OCI-M1 (cell line): Measurements from ENCODE around the gene TBC1D9.
"Not testable (repeated sequence)": the region's sequence is repeated elsewhere in the genome, so short reads cannot be mapped to it uniquely, and the experiment has no call there.

Experiments
- DNase-seq: peaks from one replicate; lab custom pipeline; 2025; lab: John Stamatoyannopoulos, UW

The TBC1D9 gene

DNA sequence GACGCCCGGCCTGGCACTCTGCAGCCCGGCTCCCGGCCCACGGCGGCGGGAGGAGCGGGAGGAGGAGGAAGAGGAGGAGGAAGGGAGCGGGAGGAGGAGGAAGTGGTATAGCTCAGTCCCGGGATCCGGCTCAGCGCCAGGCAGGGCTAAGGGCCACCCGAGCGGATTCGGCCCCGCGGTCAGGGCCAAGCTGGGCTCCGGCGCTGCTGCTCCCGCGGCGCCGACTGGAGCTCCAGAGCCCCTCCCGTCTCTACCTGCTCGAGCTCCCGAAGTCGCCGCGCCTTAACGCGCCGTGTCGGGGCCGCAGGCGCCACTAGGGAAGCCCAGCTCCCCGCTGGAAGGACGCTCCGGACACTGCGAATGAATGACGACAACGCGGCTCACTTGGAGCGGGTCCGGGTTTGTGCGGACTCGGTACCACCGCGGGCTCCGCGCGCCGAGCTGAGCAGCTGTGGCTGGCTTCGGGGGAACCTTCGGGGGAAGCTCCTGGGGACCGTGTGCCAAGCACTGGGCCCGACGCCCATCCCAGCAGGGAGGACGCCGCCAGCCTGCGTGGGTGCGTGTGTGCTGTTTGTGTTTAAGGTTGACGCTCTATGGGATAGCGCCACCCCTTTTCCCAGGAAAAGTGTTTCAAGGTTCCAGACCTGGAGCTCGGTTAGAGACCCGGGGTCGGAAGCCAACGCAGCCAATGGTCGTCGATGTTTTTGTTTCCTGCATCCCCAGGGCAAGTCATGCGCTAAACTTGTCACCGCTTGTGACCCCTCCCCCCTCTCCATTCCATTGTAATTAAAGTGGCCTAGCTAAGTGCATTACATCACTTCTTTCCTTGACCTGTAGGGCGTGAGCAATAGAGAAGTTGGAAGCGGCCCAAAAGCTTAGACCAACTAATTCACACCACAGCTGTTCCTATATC lies at the start of gene TBC1D9:
TBC1D9 (minus strand) TSS at position 67 of the 913 bp plus-strand sequence. CDS start 340 bp downstream, outside the sequence.
- DNase-seq = peak; percentile 63

DNA sequence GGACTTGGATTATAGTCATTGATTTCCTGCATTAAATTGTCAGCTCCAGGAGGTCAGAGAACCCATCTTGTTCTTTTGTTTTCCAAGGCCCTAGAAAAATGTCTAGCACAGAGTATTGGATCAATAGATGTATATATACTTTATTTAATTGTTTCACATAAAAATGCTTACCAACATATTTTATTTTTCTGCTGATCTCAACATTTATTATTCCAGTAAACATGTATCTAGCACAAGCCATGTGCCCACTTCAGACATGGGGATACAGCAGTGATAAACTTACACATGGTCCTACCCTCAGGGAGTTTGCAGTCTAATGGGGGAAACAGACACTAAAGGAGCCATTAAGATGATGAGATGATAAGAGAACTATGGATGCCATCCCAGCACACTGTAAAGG lies 49.1 kb upstream of the TBC1D9 start:
- no peak for DNase-seq

- DNase-seq = no peak
These were observed 46.4 kb upstream of the TBC1D9 start for GRCh38 chr4:140802591-140802990.

DNA sequence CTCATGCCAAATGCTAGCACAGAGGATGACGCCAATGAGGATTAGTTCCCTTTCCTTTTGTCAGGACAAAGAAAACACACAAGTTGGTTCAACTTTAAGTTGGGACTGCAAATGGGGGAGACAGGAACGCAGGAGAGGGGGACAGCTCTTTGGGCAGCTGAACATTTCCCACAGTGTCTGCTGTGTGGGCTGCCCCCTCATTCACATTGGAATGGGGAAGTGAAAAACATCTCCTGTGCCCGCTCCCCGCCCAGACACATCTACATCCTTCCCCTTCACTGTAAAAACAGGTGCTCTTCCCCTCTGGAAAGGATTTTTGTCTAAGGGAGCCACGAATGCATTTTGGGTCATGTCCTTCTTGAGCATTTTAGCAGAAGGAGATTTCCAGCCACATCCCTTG lies 44.5 kb upstream of the TBC1D9 start:
- DNase-seq = no peak

- no peak for DNase-seq
These were observed 43.6 kb upstream of the TBC1D9 start for GRCh38 chr4:140799686-140800225.

- DNase-seq = no peak
These were observed 37.1 kb upstream of the TBC1D9 start for GRCh38 chr4:140793291-140793690.

DNA sequence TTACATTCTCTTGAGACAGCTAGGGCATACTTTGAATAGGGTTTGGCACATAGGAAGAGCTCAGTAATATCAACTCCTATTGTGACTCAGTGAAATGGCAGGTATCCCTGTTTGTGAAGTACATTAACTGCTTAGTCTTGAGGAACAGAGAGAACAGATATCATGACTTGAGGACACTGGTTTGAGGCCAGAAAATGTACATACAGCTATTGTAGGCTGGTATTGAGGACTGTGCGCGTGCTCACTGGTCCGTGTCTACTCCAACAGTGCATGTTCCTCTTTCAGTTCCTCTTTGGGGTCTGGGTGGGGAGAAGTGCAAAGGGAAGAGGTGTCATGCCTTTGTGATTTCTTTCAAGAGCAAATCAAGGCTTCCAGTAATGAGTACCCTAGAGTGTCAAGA lies 34.6 kb upstream of the TBC1D9 start:
- peak; percentile 38 for DNase-seq

DNA sequence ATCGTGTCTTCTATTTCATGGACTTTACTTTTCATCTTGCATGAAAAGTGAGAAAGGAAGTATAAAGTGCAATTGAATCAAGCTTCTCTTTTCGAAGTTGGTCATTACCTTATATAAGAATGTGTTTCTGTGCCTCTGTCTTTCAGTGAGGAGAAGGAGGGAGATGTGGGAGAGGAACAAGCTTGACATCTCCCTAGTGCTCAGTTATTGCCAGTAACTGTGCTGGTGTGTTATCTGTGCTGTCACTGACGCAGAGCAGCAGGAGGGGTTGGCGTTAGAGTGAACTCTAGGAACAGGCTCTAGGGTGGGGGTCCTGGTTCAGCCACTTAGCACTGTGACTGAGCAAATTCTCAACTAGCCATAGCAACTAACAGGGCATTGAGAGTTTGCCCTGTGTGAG lies 34.0 kb upstream of the TBC1D9 start:
- peak; percentile 34 for DNase-seq

GRCh38 chr4:140789759-140790158 lies 33.6 kb upstream of the TBC1D9 start:
- DNase-seq = no peak

DNA sequence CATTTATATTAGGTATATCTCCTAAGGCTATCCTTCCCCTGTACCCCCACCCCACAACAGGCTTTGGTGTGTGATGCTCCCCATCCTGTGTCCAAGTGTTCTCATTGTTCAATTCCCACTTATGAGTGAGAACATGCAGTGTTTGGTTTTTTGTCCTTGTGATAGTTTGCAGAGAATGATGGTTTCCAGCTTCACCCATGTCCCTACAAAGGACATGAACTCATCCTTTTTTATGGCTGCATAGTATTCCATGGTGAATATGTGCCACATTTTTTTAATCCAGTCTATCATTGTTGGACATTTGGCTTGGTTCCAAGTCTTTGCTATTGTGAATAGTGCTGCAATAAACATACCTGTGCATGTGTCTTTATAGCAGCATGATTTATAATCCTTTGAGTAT lies 26.6 kb upstream of the TBC1D9 start:
- DNase-seq = not testable (repeated sequence)

- no peak for DNase-seq
These were observed 25.4 kb upstream of the TBC1D9 start for GRCh38 chr4:140781596-140781995.

DNA sequence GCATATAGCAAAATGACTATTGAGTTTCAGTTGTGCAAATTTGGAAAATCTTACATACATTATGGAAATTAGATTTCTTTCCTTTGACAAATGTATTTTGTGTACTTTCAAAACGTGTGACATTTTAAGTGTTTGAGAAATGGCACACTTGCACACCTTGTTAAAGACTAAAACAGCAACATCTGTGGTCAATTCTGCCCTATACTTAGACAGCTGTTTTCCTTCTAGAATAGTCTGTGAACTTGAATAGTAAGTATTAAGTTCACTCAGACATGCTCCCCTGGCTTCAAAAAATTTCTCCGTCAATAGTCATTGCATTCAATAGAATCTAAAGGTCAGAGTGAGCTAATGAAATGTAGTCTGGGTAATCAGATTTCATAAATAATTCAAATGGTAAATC lies 21.7 kb upstream of the TBC1D9 start:
- no peak for DNase-seq

DNA sequence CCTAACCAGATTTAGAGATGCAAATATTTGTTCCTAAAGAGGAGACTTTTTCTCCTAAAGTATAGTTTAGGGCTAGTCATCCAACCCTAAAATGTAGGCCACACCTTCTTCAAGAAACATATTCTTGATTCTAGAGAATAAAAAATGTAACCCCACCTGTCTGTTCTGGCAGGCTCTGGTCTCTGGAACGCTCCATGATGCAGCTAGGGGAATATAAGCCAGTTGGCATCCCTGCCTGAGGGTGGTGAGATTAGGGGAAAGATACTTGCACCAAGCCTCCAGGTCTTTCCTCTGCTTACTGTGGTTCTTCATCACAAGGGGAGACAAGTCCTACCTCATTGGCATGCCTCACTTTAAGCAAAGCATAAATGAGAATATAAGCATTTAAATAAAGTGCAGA lies 21.2 kb upstream of the TBC1D9 start:
- DNase-seq = no peak

DNA sequence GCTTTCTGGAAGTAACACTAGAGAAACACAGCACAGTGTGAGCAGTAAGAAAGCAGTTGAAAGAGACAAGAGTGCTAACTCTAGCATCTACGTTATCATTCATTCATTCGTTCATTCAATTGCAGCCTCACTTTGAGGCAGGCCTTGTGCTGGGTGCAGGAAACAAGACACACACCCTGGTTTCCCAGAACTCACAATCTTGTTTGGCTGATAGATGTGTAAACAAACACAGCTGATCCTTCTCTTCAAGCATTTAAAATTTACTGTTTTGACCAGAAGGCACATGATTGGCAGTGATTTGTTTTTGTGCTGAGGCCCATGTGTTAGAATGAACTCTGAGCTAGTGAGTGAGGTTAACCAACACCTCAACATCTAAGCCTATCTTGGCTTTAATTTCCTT lies 20.4 kb upstream of the TBC1D9 start:
- no peak for DNase-seq

DNA sequence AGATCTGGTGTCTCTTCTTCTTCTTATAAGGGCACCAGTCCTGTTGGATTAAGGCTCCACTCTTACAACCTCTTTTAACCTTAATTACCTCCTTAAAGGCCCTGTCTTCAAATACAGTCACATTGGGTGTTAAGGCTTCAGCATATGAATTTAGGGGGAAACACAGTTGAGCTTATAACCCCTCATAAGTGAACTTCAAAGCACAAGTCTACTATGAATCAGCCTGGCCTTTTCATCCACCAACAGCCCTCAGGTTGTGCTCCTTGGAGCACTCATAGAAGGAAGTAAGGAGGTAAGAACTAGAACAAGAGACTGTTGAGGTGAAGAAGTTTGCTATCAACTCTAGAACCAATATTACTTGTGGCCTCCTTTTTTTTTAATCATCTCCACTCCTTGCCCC lies 18.8 kb upstream of the TBC1D9 start:
- no peak for DNase-seq

DNA sequence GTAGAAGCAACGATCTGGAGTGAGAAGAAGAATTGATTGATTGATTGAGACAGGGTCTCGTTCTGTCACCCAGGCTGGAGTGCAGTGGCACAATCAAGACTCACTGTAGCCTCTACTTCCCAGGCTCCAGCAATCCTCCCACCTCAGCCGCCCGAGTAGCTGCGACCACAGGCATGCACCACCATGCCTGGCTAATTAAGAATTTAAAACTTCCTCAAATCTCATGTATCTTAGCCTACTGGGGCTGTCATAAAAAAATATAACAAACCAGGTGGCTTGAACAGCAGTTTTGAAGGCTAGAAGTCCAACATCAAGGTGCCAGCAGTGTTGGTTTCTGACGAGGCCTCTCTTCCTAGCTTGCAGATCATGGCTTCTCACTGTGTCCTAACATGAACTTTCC lies 18.3 kb upstream of the TBC1D9 start:
- DNase-seq = no peak

DNA sequence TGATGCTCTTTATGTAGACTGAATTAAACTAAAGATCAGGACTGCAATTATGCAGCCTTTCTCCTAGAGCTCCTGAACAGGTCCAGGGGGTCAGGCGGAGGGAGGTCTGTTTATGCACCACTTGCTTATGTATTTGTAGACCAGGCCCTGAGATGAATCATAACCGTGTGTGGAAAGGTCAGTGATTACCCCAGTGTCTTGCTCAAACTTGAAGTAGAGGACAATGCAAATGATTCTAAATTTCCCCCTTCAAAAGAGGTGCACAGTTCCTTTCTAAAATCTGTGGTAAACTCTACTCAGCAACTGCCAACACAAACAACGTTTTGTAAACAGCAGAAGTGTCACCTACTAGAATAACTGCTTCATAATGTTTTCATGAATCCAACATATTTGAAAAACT lies 13.0 kb upstream of the TBC1D9 start:
- DNase-seq = no peak

GRCh38 chr4:140764785-140765392 lies 8.7 kb upstream of the TBC1D9 start:
- DNase-seq = peak; percentile 59

- DNase-seq = no peak
These were observed 6.0 kb upstream of the TBC1D9 start for GRCh38 chr4:140762202-140762601.

- no peak for DNase-seq
These were observed 1.0 kb upstream of the TBC1D9 start for GRCh38 chr4:140757232-140757630.

DNA sequence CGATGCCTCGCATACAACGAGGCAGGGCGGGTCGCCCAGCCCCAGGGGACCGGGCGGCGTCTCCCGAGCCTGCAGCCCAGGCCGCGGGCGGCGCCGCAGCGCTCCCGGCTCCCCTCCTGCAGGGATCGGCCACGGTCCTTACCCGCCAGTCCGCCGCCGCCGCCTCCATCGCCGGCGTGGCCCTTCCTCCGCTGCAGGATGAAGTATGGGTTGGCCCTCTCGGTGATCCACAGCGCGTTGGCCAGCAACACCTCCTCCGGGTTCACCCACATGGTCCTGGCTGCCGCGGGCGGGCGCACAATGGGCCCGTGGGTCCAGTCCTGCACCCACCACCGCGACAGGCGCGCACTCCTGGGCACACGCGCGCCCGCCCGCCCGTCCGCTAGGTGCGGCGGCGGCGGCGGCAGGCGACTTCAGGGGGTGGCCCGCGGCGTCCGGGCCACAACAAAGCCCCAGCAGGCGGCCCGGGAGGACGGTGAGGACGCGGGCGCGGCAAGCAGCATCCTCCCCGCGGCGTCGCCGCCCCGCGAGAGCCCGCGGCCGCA lies 339 bp downstream of the TBC1D9 start:
- DNase-seq = no peak

- DNase-seq = no peak
These were observed 1.0 kb downstream of the TBC1D9 start for GRCh38 chr4:140754918-140755773.
